ENCODE measurements around the gene UBE2E2. TPM values are rescaled to one million over a fixed set of nuclear protein-coding genes. Genes with fewer than 3 reads are reported as not detected.

UBE2E2 gene
- polyA plus RNA-seq, 1 donor (not counting 4 experiments of a cell fraction or from before 2014, with no cell fraction given) = 63.2 TPM

GRCh38 chr3:23275061-23275460, 71.9 kb downstream of the UBE2E2 start:
- Histone ChIP-seq H4K20me1 (ENCODE audit: control insufficient read depth, extremely low read depth, insufficient read depth, low read length) (no peaks in the 10 kb centered on the region), H3K27ac (ENCODE audit: control insufficient read depth, insufficient read depth, low read length) (no peak overlapping the region), H3K9ac (ENCODE audit: control insufficient read depth, extremely low read depth, insufficient read depth, low read length) (no peak overlapping the region), H2AFZ (ENCODE audit: control insufficient read depth, low read length) (no peak overlapping the region), H3K9me1 (ENCODE audit: control insufficient read depth, extremely low read depth, insufficient read depth, low read length) (no peaks in the 10 kb centered on the region), H3K79me2 (ENCODE audit: control insufficient read depth, insufficient read depth, low read length) (no peaks in the 10 kb centered on the region), H3K9me3 (ENCODE audit: control insufficient read depth, low read depth, low read length) (no peaks in the 10 kb centered on the region), H3K4me1 (ENCODE audit: control insufficient read depth, extremely low read depth, insufficient read depth, low read length) (no peaks in the 10 kb centered on the region), H3K36me3 (ENCODE audit: control insufficient read depth in 2 of 2, extremely low read depth in 1 of 2, insufficient read depth in 2 of 2, low read length in 2 of 2) (no peaks in the 10 kb centered on the region), H3K4me3 (ENCODE audit: control insufficient read depth in 2 of 3, extremely low read depth in 1 of 3, insufficient read depth in 2 of 3, low read depth in 1 of 3, low read length in 3 of 3) (no peak overlapping the region), H3K4me2 (ENCODE audit: control insufficient read depth, extremely low read depth, insufficient read depth, low read depth, low read length) (no peak overlapping the region), H3K27me3 (ENCODE audit: control insufficient read depth, extremely low read depth, insufficient read depth, low read length) (no peaks in the 10 kb centered on the region)
- dilution Hi-C loops (cut with MboI; ENCODE audit: extremely low pct_ligation_motif_present, low sequenced_read_pairs) = no loop called here
- FAIRE-seq (no peak), DNase-seq (ENCODE audit: low read depth, low spot score) (no peak)
- TF ChIP-seq EZH2 (IDR thresholded peaks at IDR 0.05; ENCODE audit: low read length) = no peak
- no peak for TF ChIP-seq CTCF (optimal IDR thresholded peaks at IDR 0.05 in 1 of 3, IDR thresholded peaks at IDR 0.05 in 1 of 3, conservative IDR thresholded peaks at IDR 0.05 in 1 of 3; ENCODE audit: extremely low read depth in 1 of 3, insufficient read depth in 2 of 3, low read length in 3 of 3)

DNA sequence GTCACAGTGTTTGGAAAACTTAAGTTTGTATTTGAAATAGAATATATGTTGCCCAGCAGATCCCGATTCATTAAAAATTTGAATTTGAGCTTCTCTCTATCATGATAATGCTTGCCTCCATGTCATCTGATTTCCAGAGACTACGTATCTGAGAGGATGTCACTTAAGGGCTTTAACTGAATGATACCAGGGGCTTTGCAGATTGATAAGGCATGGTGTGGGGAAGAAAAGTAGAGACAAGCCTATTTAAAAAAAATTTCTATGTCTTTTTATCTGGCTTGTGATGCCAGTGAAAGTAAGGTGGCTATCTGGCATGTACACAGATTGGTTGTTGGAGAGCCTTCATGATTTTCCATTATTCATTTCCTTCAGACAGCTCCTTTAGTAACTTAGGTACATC, 72.7 kb downstream of the UBE2E2 start:
- no peak overlapping the region for H2AFZ ChIP-seq (ENCODE audit: control insufficient read depth, low read length)
- TF ChIP-seq CTCF (optimal IDR thresholded peaks at IDR 0.05 in 1 of 3, IDR thresholded peaks at IDR 0.05 in 1 of 3, conservative IDR thresholded peaks at IDR 0.05 in 1 of 3; ENCODE audit: extremely low read depth in 1 of 3, insufficient read depth in 2 of 3, low read length in 3 of 3) (no peak), EZH2 (IDR thresholded peaks at IDR 0.05; ENCODE audit: low read length) (no peak)
- DNase-seq (ENCODE audit: low read depth, low spot score) (no peak), FAIRE-seq (no peak)
- no peaks in the 10 kb centered on the region for H3K4me1 ChIP-seq (ENCODE audit: control insufficient read depth, extremely low read depth, insufficient read depth, low read length)
- no peaks in the 10 kb centered on the region for H4K20me1 ChIP-seq (ENCODE audit: control insufficient read depth, extremely low read depth, insufficient read depth, low read length)
- H3K9me3 ChIP-seq (ENCODE audit: control insufficient read depth, low read depth, low read length) = no peaks in the 10 kb centered on the region
- H3K27me3 ChIP-seq (ENCODE audit: control insufficient read depth, extremely low read depth, insufficient read depth, low read length) = no peaks in the 10 kb centered on the region
- H3K79me2 ChIP-seq (ENCODE audit: control insufficient read depth, insufficient read depth, low read length) = no peaks in the 10 kb centered on the region
- no peak overlapping the region for H3K27ac ChIP-seq (ENCODE audit: control insufficient read depth, insufficient read depth, low read length)
- H3K4me3 ChIP-seq (ENCODE audit: control insufficient read depth in 2 of 3, extremely low read depth in 1 of 3, insufficient read depth in 2 of 3, low read depth in 1 of 3, low read length in 3 of 3) = no peak overlapping the region
- no peak overlapping the region for H3K4me2 ChIP-seq (ENCODE audit: control insufficient read depth, extremely low read depth, insufficient read depth, low read depth, low read length)
- H3K9me1 ChIP-seq (ENCODE audit: control insufficient read depth, extremely low read depth, insufficient read depth, low read length) = no peaks in the 10 kb centered on the region
- H3K36me3 ChIP-seq (ENCODE audit: control insufficient read depth in 2 of 2, extremely low read depth in 1 of 2, insufficient read depth in 2 of 2, low read length in 2 of 2) = no peaks in the 10 kb centered on the region
- dilution Hi-C loops (cut with MboI; ENCODE audit: extremely low pct_ligation_motif_present, low sequenced_read_pairs) = no loop called here
- no peak overlapping the region for H3K9ac ChIP-seq (ENCODE audit: control insufficient read depth, extremely low read depth, insufficient read depth, low read length)

Measured in keratinocyte (primary cell).